ACHN (cell line): ENCODE results near the gene EXOC3.
A peak's percentile ranks its signal among the peaks of the same experiment; 100 is the strongest.
"Not testable (repeated sequence)": the region's sequence is repeated elsewhere in the genome, so short reads cannot be mapped to it uniquely, and the experiment has no call there.

Experiments
- DNase-seq: peaks from one replicate; pipeline ENCODE4 v3.0.0-alpha.2; 2015
- in situ Hi-C: cut with HindIII; loops from 2 replicates; pipeline ENCODE4 v1.10.0; 2017; ENCODE audit warnings: low sequenced_read_pairs, low pct_ligation_motif_present, low pct_unique_long_range_greater_than_20kb

The EXOC3 gene

GRCh38 chr5:464446-464842 lies 21.5 kb downstream of the EXOC3 start:
- in situ Hi-C loops: no loop called here
- no peak for DNase-seq

DNA sequence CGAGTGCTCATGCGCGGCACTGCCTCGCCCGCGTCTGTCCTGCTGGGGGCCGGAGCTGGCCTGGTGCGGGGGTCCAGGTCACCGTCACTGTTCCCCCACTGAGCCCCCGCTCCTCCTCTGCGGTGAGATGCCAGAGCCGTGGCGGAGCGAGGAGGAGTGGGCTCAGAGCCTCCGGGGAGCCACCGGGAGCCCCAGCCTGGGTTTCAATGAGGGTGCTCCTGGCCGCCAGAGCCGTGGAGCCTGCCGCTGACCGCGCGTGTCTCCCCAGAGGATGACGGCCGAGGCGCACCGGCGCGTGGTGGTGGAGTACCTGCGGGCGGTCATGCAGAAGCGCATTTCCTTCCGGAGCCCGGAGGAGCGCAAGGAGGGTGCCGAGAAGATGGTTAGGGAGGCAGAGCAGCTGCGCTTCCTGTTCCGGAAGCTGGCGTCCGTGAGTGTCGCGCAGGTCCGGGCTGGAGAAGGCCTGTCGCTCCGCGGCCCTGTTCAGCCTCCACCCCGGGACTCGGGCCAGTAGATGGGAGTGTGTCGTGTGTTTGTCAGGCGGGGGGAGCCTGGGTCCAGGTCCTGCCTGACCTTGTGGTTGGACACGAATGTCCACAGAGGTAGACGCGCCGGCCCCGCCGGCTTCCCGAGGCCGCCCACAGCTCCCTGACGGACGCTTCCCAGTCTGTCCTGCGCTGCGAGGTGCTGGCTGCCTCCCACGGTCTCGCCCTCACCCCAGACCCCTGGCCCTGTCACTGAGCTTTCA lies 22.0 kb downstream of the EXOC3 start:
- in situ Hi-C loops: no loop called here
- DNase-seq: no peak

DNA sequence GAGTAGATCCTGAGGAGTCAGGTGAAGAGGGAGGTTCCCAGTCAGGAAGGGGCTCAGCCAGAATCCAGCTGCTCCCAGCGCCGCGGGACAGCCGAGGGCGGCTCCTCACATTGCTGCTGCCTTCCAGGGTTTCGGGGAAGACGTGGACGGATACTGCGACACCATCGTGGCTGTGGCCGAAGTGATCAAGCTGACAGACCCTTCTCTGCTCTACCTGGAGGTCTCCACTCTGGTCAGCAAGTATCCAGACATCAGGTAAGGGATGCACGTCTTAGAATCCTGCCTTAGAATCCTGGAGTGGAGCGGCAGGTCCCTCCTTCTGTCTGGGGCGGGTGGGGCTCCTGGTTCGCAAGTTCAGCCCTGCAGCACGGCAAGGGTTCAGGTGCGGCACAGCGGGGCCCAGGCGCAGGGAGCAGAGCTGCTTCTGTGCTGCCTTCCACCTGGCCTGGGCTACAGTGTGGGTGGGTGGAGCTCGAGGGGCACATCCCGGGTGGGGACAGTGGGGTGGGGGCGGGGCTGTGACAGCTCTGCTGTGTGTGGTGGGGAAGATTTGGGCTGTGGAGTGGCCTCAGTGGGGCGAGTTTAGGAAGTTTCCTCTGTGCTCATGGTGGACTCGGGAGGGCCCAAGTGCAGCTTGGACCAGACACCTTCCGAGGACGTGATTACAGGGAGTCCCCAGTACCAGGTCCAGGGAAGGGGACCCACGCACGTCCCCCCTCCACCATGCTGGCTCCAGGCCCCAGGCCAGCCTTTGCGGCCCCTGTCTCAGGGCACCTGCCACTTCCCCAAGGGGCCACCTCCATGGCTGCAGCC lies 22.8 kb downstream of the EXOC3 start:
- in situ Hi-C loops: no loop called here
- DNase-seq: no peak

DNA sequence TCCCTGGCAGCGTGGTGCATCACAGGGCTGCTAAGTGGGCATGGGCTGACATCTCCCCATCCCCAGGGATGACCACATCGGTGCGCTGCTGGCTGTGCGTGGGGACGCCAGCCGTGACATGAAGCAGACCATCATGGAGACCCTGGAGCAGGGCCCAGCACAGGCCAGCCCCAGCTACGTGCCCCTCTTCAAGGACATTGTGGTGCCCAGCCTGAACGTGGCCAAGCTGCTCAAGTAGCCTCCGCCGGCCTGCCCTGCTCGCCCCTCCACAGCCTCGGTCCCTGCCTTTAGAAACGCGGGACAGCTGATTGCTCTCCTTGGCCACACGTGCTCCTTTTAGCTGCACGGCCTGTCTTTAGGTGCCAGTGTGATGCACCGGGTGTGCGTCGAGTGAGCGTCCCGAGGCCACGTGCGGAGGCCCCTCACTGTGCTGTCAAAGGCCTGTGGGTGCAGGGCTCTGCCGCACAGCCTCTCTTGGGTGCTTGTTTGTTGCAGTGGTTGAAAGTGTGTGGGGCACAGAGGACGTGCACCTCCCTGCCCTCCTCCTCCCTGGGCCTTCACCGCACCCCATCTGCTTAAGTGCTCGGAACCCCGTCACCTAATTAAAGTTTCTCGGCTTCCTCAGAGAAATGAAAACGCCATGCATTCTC lies 23.8 kb downstream of the EXOC3 start:
- DNase-seq: no peak
- in situ Hi-C loops: no loop called here

- no peak for DNase-seq
- in situ Hi-C loops: no loop called here
Observed at GRCh38 chr5:468401-468800, 25.4 kb downstream of the EXOC3 start.

DNA sequence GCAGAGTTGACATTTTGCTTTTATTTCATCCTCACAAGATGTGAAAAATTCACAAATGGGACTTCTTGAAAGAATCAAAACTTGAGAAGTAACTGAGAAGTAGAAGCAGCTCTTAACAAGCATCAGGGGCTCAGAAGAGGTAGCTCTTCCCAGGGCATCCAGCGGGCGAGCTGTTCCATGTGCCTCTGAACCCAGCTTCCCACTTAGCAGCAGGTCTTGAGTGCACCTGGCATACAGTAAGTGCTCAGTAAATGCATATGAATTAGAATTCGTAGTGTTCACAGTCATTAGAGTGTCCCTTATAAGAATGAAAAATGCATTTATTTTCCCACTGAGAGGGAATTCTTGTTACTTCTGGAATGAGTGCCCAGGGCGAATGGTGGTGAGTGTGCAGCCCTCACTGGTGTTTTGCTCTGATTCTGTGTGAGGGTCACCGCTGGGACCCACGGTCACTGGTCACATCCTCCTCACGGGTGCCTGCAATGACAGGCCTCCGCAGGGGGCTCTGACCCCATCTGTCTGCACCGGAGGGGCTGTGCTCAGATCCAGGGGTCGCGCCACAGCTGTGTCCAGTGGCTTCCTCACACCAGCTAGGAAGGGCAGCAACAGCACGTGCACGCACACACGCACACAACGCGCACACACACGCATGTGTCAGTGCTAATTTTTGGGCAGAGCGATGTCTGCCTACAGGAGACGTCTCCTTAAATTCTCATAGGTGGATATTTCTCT lies 26.9 kb downstream of the EXOC3 start:
- DNase-seq: no peak
- in situ Hi-C loops: no loop called here

GRCh38 chr5:470961-471749 lies 28.2 kb downstream of the EXOC3 start:
- DNase-seq: no peak
- in situ Hi-C loops: no loop called here

DNA sequence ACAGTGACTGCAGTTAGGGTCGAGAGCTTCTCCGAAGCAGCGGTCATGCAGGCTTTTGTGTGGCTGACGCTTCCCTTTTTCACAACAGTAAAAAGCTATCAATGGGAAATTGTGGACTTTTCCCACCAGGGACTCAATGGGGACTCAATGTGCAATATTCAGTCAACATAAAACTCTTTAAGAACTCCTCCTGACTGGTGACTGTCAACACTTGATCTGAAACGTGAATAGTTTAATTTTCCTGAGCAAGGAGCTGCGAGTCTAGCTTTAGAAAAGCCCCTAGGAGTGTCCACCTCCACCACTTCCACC lies 28.7 kb downstream of the EXOC3 start:
- in situ Hi-C loops: no loop called here
- no peak for DNase-seq

DNA sequence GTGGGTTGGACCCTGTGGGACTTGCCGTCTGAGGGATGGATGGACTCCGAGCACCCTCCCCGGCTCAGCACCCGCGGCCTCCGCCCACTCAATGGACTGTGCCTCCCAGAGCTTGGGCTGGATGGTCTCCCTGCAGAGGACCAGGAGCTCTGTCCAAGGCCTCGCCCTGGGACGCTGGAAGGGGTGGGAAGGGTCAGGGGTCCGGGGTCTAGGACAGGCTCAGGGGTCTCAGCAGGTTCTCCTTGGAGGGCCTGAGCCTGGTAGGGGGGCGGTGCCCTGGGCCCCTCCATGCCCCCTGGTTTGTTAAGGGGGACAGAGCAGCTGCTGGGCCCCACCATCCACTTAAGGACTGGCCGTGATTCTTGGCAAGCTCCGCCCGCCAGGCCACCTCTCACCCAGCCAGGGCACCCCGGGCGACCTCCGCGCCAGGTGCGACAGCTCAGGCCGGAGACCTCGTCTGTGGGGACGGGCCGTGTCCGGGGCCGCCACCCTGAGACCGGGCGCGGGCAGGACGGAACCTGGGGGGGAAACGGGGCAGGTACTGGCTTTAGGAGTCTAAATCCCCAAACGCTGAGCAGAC lies 29.2 kb downstream of the EXOC3 start:
- DNase-seq: no peak
- in situ Hi-C loops: no loop called here

- DNase-seq: peak; percentile 79
Observed at GRCh38 chr5:472656-473550, 29.9 kb downstream of the EXOC3 start.

GRCh38 chr5:473551-474192 lies 30.7 kb downstream of the EXOC3 start:
- in situ Hi-C loops: no loop called here
- peak; percentile 35 for DNase-seq

More at GRCh38 chr5:472656-473550, 29.9 kb downstream of the EXOC3 start:
- in situ Hi-C loops: no loop called here

DNA sequence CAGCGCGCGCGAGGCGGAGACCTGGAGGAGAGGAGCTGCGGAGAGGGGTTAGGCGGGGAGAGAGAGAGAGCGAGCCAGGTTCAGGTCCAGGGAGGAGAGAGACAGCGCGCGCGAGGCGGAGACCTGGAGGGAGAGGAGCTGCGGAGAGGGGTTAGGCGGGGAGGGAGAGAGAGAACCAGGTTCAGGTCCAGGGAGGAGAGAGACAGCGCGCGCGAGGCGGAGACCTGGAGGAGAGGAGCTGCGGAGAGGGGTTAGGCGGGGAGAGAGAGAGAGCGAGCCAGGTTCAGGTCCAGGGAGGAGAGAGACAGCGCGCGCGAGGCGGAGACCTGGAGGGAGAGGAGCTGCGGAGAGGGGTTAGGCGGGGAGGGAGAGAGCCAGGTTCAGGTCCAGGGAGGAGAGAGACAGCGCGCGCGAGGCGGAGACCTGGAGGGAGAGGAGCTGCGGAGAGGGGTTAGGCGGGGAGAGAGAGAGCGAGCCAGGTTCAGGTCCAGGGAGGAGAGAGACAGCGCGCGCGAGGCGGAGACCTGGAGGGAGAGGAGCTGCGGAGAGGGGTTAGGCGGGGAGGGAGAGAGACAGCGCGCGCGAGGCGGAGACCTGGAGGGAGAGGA lies 31.4 kb downstream of the EXOC3 start:
- DNase-seq, in situ Hi-C loops: not testable (repeated sequence)

DNA sequence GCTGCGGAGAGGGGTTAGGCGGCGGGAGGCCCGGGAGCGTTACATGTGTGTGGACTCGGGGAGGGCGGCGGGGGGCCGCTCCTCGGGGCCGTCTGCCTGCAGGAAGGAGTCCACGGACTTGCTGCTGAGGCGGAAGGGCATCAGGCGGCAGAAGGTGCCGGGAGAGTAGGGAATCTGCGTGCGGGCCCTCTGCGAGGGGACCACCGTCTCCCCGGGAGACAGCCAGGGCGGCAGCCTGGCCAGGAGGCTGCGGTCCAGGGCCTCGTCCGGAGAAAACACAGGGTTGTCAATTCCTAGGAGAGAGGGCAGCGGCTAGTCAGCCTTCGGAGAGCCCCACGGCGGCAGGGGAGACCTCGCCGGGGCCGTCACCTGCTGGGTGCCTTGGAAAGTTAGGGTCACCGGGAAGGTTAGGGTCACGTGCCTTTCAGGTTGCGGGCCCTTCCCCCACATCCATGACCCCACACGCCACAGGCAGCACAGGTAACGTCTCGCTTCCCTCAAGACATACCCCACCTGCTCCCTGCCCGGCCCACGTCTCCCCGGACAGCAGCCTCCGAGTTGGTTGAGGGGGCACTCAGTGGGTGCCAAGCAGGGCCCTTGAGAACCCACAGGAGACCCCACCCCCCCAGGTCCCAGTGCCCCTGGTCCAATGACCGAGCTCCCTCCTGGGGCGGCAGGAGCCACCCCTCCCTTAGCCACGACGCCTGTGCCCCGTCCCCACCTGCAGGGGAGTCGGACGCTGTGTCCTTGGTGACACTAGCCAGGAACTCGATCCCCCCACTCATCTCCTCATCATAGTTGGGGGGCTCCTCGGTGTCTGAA lies 32.1 kb downstream of the EXOC3 start:
- in situ Hi-C loops: no loop called here
- no peak for DNase-seq

GRCh38 chr5:475704-476101 lies 32.7 kb downstream of the EXOC3 start:
- DNase-seq: no peak
- in situ Hi-C loops: no loop called here

GRCh38 chr5:476102-476813 lies 33.3 kb downstream of the EXOC3 start:
- no peak for DNase-seq
- in situ Hi-C loops: no loop called here
